NOMO-1 treated with dmso at 0.1 percent for 144 hours (cell line): ENCODE results near the gene SLC22A4.

Source experiments
- DNase-seq: peaks from one replicate; lab custom pipeline; 2025; ENCODE audit not compliant: unreplicated experiment; lab: John Stamatoyannopoulos, UW

Gene SLC22A4

GRCh38 chr5:132297211-132297940, 3.2 kb downstream of the SLC22A4 start:
- no peak for DNase-seq

DNA sequence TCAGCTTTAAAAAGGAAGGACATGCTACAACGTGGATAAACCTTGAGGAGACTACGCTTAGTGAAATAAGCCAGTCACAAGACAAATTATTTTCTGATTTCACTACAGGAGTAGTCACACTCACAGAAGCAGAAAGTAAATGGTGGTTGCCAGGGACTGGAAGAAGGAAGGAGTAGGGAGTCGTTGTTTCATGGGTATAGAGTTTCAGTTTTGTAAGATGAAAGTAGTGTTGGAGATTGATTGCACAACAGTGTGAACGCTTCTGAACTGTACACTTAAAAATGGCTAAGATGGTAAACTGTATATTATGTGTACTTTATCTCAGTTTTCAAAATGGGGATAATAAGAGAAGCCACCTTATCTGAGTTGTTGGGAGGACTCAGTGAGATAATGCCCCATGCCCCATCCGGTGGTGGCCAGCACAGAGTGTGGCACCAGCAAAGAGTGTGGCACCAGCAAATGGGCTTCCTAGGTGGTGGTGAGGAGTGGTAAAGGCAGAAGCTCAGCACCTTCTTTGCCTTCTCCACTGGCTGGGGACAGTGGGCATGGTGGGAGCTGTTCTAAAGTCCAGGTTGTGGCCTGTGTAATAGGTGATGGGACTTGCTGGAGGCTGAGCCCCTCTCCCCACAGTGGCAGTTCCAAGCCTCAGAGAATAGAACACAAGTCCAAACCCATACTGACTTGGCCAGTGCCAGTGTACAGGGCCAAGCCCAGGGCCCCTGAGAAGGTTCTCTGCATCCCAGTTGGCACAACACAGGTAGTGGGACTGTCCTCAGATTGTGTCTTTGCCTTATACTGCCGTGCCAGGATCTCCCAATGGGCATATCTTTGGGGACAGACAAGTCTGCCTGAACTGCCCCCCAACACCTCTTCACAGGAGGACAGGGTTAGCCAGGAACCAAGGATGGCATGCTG, 4.4 kb downstream of the SLC22A4 start:
- peak; percentile 19 for DNase-seq

- DNase-seq = no peak
Observed at GRCh38 chr5:132299917-132300316, 5.7 kb downstream of the SLC22A4 start.

DNA sequence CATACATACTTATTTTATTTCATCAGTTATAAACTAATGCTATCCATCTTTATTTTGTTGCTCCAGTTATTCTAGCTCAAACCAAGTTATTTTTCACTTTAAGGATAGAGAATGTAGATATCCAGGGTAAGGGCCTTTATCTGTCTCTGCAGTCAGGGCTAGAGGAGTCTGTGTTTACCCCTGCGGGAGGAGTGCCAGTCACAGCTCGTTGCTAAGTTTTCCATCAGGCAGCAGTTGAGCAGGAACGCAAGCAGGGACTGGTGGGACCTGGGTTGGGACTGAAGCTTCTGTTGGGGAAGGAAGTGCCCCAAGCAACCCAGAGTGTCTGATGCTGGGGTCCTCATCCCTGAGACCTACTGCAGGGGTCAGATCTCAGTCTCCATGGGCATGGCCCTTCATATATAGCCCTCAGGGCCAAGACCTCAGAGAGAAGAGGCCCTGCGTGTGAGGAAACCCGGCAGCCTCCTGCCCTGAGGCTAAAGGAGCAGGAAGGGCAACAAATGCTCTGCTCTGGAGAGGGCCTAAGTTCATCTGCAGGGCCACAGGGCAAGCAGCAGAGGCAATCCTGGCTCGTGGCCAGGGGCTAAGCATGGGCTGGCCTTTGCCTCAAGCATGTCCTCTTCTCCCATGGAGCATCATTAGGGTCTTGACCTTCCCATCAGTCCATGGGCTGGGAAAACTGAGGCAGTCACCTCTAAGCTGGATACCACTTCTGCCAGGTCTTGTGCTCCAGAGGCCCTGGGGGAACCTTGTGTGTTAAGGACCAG, 6.6 kb downstream of the SLC22A4 start:
- DNase-seq = no peak

DNA sequence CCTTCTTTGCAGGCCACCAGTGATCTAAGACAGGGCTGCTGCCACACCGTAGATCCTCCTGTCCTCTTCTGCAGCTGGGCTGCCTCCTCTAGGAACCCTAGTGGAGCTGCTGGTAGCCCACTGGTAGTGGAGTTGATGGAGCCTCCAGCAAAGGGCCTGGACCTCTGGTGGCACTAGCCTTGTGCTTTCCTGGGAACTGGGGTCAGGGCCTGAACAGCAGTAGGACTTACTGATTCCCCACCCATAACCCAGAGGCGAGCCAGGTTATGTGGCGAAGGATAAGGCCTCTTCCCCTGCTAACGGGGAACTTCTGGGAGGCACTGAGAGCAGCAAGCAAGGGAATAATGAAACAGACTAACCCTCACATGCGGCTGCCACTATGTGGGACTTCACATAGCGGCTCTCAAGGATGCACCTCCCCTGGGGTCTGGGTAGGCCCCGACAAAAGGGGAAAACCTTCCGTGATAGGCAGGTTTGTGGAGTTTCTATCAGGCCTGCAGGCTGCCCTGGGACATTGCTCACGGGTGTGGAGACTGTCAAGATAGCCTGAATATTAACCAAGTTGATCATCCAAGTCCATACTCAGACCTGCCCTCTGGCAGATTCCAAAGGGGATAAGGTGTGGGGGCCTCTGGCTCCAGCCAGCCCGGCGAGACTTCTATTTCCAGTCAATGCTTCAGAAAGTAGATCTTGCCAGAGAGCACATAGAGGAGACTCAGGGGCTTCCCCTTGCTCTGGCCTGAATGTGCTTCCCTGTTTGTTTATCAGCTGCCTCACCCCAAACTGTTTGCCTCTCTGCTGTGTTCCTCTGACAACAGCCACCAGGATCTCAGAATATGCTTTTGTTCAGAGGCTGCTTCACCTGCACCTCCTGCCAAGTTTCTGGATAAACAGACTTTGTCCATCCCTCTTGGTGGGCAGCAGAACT, 7.4 kb downstream of the SLC22A4 start:
- DNase-seq = no peak

DNA sequence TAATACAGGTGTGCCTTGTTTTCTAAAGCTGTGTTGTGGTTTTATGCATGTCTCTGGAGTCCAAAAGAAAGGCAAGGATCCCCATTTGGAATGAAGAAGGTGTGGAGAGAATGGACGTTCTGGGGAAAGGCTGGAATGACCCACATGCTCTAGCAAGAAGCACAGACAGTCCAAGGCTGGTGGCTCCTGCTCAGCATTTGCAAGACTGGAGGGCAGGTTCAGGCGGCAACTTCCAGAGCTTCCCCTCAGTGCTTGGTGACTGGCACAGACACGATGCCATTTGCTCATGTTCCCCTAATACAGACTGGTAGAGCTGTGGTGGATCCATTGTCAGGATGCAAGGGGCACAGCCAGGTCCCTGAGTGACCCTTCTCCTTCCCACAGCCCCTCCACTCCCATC, 8.2 kb downstream of the SLC22A4 start:
- DNase-seq = no peak

GRCh38 chr5:132303589-132303988, 9.4 kb downstream of the SLC22A4 start:
- no peak for DNase-seq

DNA sequence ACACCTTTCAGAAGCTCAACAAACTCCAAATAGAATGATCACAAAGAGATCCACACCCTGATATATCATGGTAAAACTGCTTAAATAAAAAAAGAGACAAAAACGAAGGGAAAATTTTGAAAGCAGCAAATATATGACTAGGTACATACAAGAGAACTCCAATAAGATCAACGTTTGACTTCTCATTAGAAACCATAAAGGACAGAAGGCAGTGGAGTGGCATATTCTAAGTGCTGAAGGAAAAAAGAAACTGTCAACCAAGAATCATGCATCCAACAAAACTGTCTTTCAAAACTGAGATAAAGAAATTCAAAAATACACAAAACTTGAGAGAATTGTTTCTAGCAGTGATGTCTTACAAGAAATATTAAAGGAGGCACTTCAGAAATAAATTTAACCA, 11.2 kb downstream of the SLC22A4 start:
- DNase-seq = no peak

GRCh38 chr5:132308701-132309100, 14.5 kb downstream of the SLC22A4 start:
- DNase-seq = no peak

DNA sequence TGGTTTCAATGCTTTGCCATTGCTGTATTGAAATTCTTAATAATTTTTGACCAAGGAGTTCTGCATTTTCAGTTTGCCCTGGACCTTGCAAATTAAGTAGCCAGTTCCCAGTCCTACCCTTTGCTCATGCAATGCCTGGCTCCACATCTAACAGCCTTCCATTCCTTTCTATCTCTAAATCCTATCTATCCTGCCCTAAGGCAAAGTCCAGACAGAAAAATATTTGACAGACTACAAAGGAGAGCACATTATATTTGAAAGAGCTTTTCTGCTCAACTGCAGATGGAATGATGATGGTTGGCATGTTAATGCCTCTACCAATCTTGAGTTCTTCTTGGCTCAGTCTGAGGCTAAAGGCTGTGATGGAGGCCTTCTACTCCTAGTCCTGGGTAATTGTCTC, 15.5 kb downstream of the SLC22A4 start:
- DNase-seq = no peak

- DNase-seq = no peak
Observed at GRCh38 chr5:132310141-132310834, 16.1 kb downstream of the SLC22A4 start.

- DNase-seq = no peak
Observed at GRCh38 chr5:132313366-132313765, 19.2 kb downstream of the SLC22A4 start.

DNA sequence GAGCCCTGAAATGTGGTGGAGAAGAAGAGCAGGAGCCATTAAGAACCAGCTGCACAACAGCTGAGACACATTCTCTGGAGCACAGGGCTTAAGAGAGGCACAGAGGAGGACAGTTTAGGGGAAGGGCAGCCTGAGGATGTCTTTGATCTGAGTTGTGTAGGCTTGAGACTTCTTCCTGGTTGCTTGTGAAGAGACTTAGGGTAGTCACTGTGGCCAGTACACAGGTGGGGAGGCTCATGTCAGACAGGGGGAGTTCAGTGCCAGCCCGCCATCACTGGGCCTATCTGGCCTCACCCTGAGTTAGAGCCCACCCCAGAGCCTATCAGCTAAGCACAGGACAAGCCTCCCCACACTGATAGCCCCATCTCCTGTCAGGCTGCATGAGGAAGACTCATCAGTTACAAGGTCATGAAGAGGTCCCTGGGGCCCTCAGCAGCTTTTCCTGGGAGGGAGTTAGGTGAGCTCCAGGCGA, 19.8 kb downstream of the SLC22A4 start:
- no peak for DNase-seq

GRCh38 chr5:132315529-132316067, 21.4 kb downstream of the SLC22A4 start:
- no peak for DNase-seq

- no peak for DNase-seq
Observed at GRCh38 chr5:132319975-132320374, 25.8 kb downstream of the SLC22A4 start.

DNA sequence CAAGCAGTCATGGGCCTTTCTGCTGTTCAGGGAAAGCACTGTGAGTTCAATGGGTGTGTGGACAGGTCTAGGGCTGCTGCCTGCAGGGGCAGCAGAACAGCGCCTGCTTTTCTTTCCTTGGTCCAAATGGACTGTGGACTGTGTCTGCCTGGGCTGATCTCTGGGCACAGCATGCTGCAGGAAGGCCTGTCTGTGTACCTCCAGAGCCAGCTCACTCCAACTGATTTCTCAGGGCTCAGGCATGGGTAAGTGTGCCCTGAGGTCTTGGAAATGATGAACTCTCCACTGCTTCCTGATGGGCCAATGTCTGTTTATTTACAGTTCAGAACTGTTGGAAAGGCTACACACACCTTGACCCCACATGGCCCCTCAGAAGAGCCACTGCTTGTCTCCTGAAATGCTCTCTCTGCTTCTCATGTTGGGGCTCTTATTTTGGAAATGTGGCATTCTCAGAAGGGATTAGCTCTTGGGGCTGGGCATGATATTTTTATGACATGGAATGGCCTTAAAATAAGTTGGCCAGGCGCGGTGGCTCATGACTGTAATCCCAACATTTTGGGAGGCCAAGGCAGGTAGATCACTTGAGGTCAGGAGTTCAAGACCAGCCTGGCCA, 27.0 kb downstream of the SLC22A4 start:
- DNase-seq = no peak

DNA sequence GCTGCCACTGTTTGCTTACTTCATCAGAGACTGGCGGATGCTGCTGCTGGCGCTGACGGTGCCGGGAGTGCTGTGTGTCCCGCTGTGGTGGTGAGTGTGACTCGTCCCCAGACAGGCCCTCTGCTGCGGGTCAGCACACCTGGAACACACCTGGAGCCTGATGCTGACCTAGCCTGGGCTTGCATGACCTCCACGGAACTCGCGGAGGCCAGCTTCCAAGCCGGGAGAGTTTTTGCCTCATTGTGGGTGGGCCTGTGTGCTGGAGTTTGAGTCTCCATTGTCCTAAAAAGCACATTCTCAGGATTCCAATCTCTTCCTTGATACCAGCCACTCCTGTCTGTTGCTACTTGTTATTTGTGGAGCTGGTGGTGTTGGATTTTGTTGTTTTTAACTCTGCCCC, 28.1 kb downstream of the SLC22A4 start:
- no peak for DNase-seq

DNA sequence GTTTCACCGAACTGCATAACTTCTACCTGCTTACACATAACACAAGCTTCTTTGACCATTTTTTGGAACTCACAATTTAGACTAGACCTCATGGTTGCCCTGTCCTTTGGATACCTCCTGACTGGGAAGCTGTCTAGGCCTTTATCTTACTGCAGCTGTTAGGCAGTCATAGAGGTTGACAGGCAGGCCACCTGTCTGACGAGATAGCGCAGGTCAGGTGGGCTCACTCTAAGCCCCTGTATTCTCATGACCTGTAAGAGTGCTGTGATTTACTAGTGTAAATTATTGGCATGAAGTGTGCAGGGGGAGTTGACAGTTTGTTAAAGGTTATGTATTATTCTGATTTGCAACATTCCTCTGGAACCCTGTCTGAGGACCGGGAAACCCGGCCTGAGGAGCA, 29.0 kb downstream of the SLC22A4 start:
- DNase-seq = no peak

- no peak for DNase-seq
Observed at GRCh38 chr5:132325691-132326090, 31.5 kb downstream of the SLC22A4 start.
